Activated naive CD4-positive, alpha-beta T cell treated with anti-CD3 and anti-CD28 coated beads, Interleukin-2, amount 10 ng/mL, durations not matched to agents 7 days and 5 days (primary cell): ENCODE data around the gene DUS1L.

ENCODE experiments used
- CTCF ChIA-PET: fragments of 350-600 bp; sonication (Branson Sonifier 250); formaldehyde crosslinking; loops from one replicate; lab custom pipeline; 2021; ENCODE audit warnings: antibody characterized with exemption; lab: Charles Lee
- DNase-seq: peaks from one replicate; pipeline ENCODE4 v3.0.0-alpha.2; 2020
- H3K27ac Mint-ChIP-seq: one replicate; pipeline ENCODE4 v1.8.0; 2021; ENCODE audit warnings: mild to moderate bottlenecking, moderate library complexity, mixed read lengths
- H3K27me3 Mint-ChIP-seq: one replicate; pipeline ENCODE4 v1.8.0; 2021; ENCODE audit warnings: mild to moderate bottlenecking, mixed read lengths
- H3K36me3 Mint-ChIP-seq: one replicate; pipeline ENCODE4 v1.8.0; 2021; ENCODE audit warnings: mixed read lengths
- H3K4me1 Mint-ChIP-seq: one replicate; pipeline ENCODE4 v1.8.0; 2021; ENCODE audit warnings: mixed read lengths
- H3K4me3 Mint-ChIP-seq: one replicate; pipeline ENCODE4 v1.8.0; 2021; ENCODE audit warnings: mild to moderate bottlenecking, moderate library complexity, mixed read lengths
- H3K9me3 Mint-ChIP-seq: one replicate; pipeline ENCODE4 v1.8.0; 2021; ENCODE audit warnings: mixed read lengths

The DUS1L gene

DNA sequence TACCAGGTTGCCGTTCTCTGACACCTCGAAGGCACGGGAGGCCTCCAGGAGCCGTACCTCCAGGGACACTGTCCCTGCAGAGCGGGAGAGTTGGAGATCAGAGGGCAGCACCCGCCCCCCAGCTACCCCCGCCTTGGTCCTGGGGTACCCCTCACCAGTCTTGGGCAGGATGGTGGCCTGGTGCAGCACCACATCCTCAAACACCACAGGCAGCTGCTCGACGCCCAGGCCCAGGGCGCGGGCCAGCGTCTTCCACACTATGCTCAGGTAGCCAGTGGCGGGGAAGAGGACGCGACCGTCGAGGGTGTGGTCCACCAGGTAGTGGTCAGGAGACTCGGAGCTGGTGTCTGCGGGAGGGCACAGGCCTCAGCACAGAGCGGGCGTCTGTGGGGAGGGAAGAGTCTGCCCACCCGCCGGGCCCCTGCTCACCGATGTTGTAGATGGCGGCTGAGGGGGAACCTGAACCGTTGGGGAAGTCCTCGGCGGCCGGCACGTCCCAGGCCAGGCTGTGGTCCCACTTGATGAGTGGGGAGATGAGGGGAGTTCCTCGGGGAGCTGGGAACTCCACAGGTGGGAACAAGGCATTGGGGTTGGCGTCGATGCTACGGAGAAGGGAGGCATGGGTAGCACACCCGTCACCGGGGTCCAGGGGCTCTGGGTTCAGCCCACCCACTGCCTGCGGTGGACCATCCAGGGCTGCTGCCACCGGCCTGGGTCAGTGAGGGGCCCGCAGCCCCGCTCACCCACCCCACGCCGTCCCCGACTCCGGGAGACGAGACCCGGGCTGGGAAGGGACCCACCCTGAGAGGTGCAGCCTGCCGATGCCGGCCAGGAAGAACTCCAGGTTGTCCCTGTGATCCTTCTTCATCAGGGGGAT, 22.6 kb upstream of the DUS1L start:
- no peak overlapping the region for H3K4me3 Mint-ChIP-seq
- no peaks in the 10 kb centered on the region for H3K4me1 Mint-ChIP-seq
- CTCF ChIA-PET = interaction anchor here (0.6 kb wide), 1 partner anchor 123 kb away, joined by 3 read pairs; no protein-coding TSS in a partner anchor

DNA sequence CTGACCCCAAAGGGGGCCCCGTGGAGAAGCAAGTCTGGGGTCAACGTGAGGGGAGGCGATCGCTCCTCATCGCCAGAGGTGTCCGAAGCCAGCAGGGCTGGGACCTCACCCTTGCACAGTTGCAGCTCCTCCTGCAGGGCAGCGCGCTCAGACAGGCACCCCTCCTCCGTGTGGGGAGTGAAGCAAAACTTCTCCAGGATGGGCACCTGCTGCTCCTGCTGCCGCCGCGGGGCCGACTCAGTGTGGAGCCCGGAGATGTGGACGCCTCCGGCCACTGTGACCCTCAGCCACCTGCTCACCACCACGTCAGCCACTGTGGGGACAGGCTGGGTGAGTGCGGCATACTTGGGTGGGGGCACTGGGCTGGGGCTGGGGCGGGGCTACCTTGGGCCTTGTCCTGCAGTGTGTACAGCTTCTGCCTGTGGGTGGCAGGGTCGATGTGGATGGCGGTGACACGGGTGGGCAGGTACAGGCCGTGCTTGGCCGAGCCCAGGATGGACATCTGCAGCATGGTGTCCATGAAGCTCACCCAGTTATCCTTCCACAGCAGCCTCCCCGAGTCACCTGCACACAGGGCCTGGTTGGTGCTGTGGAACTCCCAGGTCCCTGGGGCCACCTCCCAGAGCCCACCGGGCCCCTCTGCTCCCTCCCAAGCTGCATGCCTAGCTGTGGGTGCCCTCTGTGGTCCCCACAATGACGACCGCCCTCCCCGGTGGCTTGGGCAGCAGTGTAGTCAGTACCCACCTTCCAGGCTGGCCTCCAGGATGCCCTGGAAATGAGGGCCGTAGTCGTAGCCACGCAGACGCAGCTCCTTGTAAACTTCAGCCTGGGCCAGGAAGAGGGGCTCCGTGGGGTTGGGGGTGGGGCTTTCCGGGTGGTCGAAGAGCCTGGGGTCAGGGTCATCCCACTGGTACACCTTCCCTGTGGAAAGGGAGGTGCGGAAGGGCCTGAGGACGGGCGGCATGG, 21.6 kb upstream of the DUS1L start:
- Mint-ChIP-seq H3K36me3 (peaks cover 24% of the 10 kb centered on the region), H3K4me3 (no peak overlapping the region), H3K9me3 (no peaks in the 10 kb centered on the region), H3K27me3 (no peaks in the 10 kb centered on the region), H3K4me1 (no peaks in the 10 kb centered on the region), H3K27ac (no peak overlapping the region)
- CTCF ChIA-PET = no interaction called here
- DNase-seq = no peak

More for the DNA sequence above, 22.6 kb upstream of the DUS1L start:
- Mint-ChIP-seq H3K36me3 (peaks cover 22% of the 10 kb centered on the region), H3K9me3 (no peaks in the 10 kb centered on the region), H3K27me3 (no peaks in the 10 kb centered on the region), H3K27ac (no peak overlapping the region)
- DNase-seq = no peak

DNA sequence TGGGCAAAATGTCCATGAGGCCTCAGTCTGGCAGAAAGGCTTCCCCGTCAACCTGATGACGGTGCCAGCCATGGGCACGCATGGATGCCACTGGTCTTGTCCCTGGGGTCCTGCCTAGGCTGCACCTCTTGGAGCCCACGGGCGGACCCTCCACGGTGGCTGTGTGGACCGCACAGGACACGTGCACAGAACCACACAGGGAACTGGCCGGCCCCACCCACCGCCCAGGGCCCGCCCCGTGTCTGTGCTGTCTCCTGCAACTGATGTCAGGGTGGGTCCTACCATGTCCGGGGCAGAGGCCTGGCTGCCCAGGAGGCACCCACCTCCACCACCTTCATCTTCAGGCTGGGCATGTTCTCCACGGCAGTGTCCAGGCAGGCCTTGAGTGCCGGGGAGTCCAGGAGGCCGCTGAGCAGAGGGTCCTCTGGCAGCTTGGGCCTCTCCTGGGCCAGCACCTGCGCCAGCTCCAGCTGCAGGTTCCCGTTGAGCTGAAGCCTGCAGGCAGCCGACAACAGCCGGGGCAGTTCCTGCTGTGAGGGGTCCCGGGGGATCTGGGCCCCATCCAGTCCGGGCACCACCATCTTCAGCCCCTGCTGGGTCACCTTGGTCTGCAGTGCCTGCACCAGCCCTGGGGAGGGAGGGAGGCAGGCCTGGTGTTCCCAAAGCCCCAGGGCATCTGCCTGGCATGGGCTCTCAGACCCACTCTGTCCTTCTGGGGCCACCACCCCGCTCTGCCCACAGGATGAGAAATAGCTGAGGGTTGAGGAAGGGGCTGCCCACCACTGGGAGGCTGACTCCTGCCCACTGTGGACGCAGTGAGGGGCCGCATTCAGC, 20.5 kb upstream of the DUS1L start:
- Mint-ChIP-seq H3K27ac (no peak overlapping the region), H3K4me3 (no peak overlapping the region), H3K36me3 (peaks cover 21% of the 10 kb centered on the region), H3K9me3 (no peaks in the 10 kb centered on the region), H3K4me1 (no peaks in the 10 kb centered on the region), H3K27me3 (no peaks in the 10 kb centered on the region)
- CTCF ChIA-PET = no interaction called here
- DNase-seq = no peak

DNA sequence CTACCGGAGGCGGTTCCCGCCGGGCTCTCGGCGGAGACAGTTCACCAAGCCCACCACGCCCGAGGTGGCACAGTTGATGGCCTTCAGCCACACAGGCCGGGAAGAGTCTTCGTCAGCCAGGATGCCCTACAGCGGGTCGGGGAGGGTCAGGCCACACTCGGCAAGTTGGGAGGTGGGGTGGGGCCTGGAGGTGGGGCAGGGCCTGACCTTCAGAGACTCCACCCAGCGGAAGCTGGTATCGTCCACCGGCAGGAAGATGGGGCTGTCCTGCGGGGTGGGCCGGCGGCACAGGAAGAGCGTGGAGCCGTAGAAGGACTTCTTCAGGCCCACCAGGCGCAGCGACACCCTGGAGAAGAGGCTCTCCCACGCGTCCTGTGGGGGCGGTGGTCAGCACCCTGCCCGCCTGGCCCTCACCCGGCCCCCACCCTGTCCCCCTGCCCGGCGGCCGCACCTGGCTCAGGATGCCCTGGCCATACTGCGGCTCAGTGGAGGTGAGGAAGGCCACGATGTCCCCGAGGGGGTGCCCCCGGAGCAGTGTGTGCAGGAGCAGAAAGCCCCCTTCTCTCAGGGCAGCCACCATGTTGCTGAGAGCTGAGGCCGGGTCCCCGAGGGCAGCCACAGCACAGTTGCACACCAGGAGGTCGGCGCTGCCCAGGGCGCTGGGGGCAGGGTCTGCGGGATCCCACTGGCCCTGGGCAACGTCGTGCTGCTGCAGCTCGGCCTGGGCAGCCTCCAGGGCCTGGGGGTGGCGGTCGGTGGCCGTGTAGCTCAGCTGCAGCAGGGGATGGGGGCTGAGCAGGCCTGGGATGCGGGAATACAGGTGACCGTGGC, 19.6 kb upstream of the DUS1L start:
- Mint-ChIP-seq H3K9me3 (no peaks in the 10 kb centered on the region), H3K4me1 (no peaks in the 10 kb centered on the region), H3K4me3 (no peak overlapping the region), H3K36me3 (peaks cover 20% of the 10 kb centered on the region), H3K27me3 (no peaks in the 10 kb centered on the region), H3K27ac (no peak overlapping the region)
- DNase-seq = no peak
- CTCF ChIA-PET = no interaction called here

DNA sequence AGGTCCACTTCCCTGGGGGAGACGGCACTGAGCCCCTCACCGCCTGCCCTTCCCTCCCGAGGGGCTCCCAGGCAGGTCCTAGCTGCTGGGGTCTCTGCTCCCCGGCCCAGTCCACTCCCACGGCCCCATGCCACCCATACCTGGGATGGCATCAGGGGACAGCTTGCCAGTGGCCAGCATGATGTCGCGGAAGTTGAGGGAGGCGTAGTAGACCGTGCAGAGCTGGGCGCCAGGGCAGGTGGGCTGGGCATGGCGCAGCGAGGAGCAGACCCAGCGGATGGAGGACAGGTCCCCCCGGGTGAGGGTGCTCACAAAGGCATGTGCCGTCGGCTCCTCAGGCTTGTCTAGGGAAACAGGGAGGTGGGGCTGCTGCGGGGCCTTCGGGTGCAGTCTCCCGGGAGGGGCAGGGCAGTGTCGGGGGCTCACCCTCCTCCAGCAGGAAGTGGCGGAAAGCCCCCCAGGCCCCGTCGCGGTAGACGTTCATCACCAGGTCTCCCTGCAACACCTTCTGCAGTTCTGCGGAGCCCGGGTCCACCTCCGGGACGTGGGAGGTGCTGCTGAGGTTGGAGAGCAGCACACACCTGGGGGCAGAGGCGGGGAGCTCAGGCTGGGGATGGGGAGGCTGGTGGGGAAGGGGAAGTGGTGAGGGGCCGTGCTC, 18.9 kb upstream of the DUS1L start:
- CTCF ChIA-PET = no interaction called here
- Mint-ChIP-seq H3K36me3 (peaks cover 24% of the 10 kb centered on the region), H3K9me3 (no peaks in the 10 kb centered on the region), H3K4me1 (no peaks in the 10 kb centered on the region), H3K4me3 (no peak overlapping the region), H3K27ac (no peak overlapping the region), H3K27me3 (no peaks in the 10 kb centered on the region)
- DNase-seq = no peak

DNA sequence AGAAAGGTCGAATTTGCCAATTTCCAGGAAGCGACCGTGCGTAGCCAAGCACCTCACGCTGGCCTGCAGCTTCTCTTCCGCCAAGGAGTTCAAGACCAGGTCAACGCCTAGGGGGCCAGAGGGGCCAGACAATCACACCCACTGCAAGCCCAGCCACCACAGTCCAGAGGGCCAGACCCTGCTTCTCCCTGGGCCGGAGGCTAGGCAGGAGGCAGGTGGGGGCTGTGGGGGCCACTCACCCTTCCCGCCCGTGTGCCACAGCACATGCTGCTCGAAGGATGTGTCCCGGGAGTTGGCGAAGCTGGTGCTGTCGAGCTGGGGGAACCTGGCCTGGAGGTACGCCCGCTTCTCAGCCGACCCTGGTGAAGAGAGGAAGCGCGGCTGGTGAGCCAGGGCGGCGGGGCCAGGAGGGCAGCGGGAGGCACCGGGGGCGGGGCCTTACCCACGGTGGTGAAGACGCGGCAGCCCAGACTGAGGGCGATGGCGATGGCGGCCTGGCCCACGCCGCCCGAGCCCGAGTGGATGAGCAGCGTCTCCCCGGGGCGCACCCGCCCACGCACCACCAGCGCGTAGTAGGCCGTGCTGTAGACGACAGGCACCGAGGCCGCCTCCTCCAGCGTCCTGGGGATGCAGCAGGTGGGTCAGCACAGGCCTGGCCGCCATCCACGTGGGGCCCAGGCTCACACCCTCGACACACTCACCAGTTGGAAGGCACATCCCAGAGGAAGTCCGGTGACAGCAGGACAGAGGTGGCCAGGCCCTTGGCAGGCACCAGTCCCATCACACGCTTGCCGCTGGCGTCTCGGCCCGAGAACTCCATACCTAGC, 18.1 kb upstream of the DUS1L start:
- H3K27me3 Mint-ChIP-seq = no peaks in the 10 kb centered on the region
- no peak overlapping the region for H3K4me3 Mint-ChIP-seq
- CTCF ChIA-PET = no interaction called here
- no peak for DNase-seq
- peaks cover 26% of the 10 kb centered on the region for H3K36me3 Mint-ChIP-seq
- H3K27ac Mint-ChIP-seq = no peak overlapping the region
- no peaks in the 10 kb centered on the region for H3K4me1 Mint-ChIP-seq
- H3K9me3 Mint-ChIP-seq = no peaks in the 10 kb centered on the region

DNA sequence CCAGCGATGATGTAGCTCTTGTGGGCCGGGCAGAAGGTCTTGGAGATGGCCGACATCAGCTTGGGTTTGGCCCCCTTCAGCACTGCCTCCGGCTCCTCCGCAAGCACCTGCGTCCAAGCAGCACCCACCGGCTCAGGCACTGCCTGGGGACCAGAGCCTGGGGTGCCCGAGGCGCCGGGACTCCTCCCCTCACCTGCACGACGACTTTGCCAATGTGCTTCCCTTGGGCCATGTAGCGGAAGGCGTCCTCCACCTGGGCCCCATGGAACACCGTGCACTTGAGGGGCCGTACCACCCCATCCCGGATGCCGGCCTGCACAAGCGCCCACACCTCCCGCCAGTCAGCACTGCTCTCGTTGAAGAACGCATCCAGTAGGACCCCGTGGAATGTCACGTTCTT, 17.4 kb upstream of the DUS1L start:
- no peaks in the 10 kb centered on the region for H3K9me3 Mint-ChIP-seq
- H3K27ac Mint-ChIP-seq = no peak overlapping the region
- no peaks in the 10 kb centered on the region for H3K4me1 Mint-ChIP-seq
- no peak overlapping the region for H3K4me3 Mint-ChIP-seq
- H3K36me3 Mint-ChIP-seq = peaks cover 26% of the 10 kb centered on the region
- CTCF ChIA-PET = no interaction called here
- H3K27me3 Mint-ChIP-seq = no peaks in the 10 kb centered on the region
- no peak for DNase-seq

DNA sequence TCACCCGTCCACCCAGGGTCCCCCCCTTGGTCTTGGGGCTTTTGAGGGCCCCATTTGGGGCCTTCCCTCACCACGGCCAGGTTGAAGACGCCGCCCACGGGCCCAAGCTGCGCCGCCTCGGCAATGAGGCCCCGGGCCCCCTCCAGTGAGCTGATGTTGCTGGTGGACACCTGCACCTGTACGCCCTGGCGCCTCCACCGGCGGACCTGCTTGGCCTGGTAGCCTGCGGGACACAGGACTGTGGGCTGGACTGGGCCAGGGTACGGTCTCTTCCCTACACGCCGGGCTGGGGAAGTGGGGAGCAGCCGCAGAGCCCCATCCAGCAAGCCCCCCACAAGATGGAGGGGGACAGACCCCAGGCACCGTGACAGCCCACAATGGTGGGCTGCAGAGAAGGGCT, 16.9 kb upstream of the DUS1L start:
- Mint-ChIP-seq H3K9me3 (no peaks in the 10 kb centered on the region), H3K27me3 (no peaks in the 10 kb centered on the region), H3K4me1 (no peaks in the 10 kb centered on the region), H3K36me3 (peaks cover 25% of the 10 kb centered on the region), H3K27ac (no peak overlapping the region), H3K4me3 (no peak overlapping the region)
- DNase-seq = no peak
- CTCF ChIA-PET = no interaction called here

DNA sequence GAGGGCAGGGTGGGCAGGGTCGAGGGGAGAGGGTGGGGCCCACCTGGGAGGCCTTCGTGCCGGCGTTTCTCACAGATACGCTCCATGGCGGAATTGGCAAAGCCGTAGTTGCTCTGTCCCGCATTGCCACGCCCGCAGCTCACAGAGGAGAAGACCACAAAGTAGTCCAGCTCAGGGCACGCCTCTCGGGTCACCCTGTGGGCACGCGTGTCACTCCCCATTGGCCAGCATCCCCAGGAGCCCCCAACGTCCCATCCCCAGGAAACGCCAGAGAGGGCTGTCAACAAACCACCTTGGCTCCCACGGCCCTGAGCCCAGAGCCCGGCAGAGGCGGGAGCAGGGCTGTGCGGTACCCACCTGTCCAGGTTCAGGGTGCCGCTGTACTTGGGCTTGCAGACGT, 16.4 kb upstream of the DUS1L start:
- no peak overlapping the region for H3K4me3 Mint-ChIP-seq
- no peak overlapping the region for H3K27ac Mint-ChIP-seq
- no peaks in the 10 kb centered on the region for H3K4me1 Mint-ChIP-seq
- DNase-seq = no peak
- H3K27me3 Mint-ChIP-seq = no peaks in the 10 kb centered on the region
- no peaks in the 10 kb centered on the region for H3K9me3 Mint-ChIP-seq
- CTCF ChIA-PET = no interaction called here
- peaks cover 25% of the 10 kb centered on the region for H3K36me3 Mint-ChIP-seq

DNA sequence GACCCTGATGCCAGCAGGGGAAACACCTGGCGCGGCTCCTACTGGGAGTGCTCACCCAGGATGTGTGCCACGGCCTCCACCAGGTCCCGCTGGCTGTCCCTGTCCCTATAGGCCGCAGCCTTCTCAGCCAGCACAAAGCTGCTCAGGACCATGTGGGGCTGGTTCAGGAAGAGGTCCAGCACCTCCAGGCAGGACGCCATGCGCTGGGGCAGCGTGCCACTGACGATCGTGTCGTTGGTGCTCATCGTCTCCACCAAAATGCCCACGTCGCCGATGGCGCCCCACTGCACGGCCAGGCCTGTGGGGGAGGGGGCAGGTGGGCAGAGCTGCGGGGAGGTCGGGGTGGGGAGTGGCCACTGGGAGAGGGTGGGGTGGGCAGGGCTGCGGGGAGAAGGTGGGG, 15.9 kb upstream of the DUS1L start:
- H3K9me3 Mint-ChIP-seq = no peaks in the 10 kb centered on the region
- CTCF ChIA-PET = interaction anchor here (0.5 kb wide), 1 partner anchor 15 kb away, joined by 4 read pairs; no protein-coding TSS in a partner anchor
- no peaks in the 10 kb centered on the region for H3K4me1 Mint-ChIP-seq
- DNase-seq = no peak
- H3K36me3 Mint-ChIP-seq = peaks cover 24% of the 10 kb centered on the region
- H3K27ac Mint-ChIP-seq = no peak overlapping the region
- no peaks in the 10 kb centered on the region for H3K27me3 Mint-ChIP-seq
- no peak overlapping the region for H3K4me3 Mint-ChIP-seq

DNA sequence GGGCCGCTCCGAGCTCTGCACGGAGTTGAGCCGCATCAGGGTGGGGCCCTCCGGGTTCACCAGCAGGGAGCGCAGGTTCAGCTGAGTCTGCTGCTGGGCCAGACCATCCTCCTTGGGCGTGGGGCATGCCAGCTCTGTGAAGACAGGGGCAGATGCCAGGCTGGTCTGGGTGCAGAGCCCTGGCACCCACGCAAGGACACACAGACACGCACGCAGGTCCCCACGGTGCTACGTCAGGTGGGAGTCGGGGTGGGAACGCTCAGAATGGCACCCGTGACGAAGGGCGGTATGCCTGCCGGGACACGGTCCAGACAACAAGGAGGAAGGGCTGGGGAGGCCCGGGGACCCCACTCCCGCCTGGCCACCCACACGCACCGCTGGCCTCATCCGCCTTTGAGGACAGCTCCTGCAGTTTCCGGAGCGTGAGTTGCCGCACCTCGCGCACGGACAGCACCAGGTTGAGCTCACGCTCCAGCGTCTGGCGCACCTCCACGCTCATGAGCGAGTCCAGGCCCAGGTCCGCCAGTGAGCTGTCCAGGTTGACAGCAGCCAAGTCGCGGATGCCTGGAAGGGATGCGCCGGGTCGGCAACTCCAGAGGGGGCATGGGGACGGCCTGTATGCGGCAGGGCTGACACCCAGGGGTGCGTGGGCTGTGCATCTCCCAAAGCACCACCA, 15.3 kb upstream of the DUS1L start:
- Mint-ChIP-seq H3K27ac (no peak overlapping the region), H3K36me3 (peaks cover 24% of the 10 kb centered on the region)
- CTCF ChIA-PET = interaction anchor here (0.5 kb wide), 1 partner anchor 14 kb away, joined by 4 read pairs; no protein-coding TSS in a partner anchor

More for the DNA sequence above, 15.3 kb upstream of the DUS1L start:
- no peaks in the 10 kb centered on the region for H3K4me1 Mint-ChIP-seq
- H3K4me3 Mint-ChIP-seq = no peak overlapping the region
- no peaks in the 10 kb centered on the region for H3K9me3 Mint-ChIP-seq
- no peak for DNase-seq
- no peaks in the 10 kb centered on the region for H3K27me3 Mint-ChIP-seq
